ENCODE data around the gene CEP19.
"Not testable (repeated sequence)": the region's sequence is repeated elsewhere in the genome, so short reads cannot be mapped to it uniquely, and the experiment has no call there.

Gene CEP19

DNA sequence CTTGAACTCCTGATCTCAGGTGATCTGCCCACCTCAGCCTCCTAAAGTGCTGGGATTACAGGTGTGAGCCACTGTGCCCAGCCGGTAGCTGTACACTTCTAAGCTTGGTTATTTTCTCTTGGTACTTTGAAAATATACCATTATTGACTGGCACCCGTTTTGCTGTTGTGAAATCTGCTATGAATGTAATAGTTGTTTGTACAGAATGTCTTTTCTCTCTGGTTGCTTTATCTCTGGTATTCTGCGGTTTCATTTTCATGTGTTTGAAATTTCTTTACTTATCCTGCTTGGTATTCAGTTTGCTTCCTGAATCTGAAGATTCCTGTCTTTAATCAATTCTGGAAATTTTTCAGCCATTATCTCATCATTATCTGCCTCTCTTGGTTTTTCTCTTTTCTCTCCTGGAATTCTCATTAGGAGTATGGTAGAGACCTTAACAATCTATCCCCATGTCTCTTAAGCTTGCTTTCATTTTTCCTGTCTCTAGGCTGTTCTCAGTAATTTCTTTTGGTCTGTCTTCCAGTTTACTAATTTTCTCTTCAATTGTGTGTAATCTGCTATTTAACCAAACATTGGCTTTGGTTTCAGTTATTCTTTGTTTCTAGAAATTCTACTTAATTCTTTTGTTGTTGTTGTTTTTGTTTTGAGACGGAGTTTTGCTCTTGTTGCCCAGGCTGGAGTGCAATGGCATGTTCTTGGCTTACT is 24.8 kb upstream of the CEP19 start:
- in situ Hi-C loops (cut with MboI; ENCODE audit: low sequenced_read_pairs) = no loop called here
- DNase-seq (ENCODE audit: low spot score in 2 of 2) = no peak
- Histone ChIP-seq H3K9me3 (no peaks in the 10 kb centered on the region), H3K27me3 (ENCODE audit: low read depth) (no peaks in the 10 kb centered on the region), H3K36me3 (replicated peaks) (peaks cover 9% of the 10 kb centered on the region; the same call in 1 of the 2 replicates), H3K4me3 (no peak overlapping the region), H3K4me1 (peaks cover 4% of the 10 kb centered on the region; the same call in 1 of the 2 replicates)

DNA sequence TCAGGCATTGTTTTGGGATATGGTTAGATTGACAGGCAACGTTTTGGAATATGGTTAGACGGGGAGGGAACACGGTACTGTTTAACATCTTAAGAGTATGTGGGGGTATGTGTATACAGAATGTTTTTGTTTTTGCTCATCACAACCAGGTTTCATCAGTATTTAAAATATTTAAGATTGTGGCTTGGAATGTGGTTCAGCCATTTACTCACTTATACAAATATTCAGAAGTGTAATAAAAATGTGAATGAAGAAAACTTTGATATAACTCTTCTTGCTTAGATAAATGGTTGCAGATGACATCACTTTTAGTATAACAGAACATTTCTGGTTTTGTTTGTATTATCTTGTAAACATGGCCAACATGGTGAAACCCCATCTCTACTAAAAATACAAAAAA is 23.7 kb upstream of the CEP19 start:
- in situ Hi-C loops (cut with MboI; ENCODE audit: low sequenced_read_pairs) = no loop called here
- no peak overlapping the region for H3K4me3 ChIP-seq
- no peaks in the 10 kb centered on the region for H3K9me3 ChIP-seq
- no peaks in the 10 kb centered on the region for H3K27me3 ChIP-seq (ENCODE audit: low read depth)
- peaks cover 9% of the 10 kb centered on the region; the same call in 1 of the 2 replicates for H3K36me3 ChIP-seq (replicated peaks)
- no peaks in the 10 kb centered on the region for H3K4me1 ChIP-seq
- no peak for DNase-seq (ENCODE audit: low spot score in 2 of 2)

DNA sequence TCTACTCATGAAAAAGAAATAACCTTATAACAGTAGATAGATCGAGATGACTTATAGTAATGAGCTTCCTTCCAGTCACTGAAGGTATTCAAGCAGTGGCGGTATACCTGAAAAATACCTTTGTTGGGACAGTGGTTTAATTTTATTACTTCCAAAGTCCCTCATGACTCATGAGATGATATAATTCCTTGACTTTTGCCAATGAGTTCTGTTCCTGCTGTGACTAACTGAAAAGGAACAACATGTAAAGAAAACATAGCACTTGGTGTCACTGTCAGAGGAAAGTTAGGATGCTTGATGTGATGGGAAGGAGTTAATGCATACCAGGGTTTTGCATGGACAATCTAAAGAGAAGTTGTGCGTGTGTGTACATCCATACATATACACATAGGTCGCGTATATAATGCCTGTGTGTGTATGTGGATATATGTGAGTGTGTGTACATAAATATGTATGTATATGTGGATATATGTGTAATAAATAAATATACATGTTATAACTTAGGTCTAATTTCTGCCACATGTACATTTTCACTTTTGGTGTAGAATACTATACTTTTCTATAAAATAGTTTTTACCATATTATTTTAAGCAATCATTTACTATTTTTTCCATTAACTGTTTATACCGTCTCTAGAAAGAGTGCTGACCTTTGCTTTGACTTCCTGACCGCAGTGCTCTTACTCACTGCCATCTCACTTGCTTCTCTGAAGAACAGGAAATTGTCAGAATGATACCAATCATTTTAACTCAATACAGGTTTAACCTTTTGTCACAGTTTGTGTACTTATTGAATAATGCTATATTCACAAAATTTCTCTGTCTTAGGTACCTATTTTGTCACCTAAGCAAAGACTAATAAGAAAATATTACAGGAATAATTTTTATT is 15.0 kb upstream of the CEP19 start:
- H3K4me3 ChIP-seq = no peak overlapping the region
- H3K9me3 ChIP-seq = no peaks in the 10 kb centered on the region
- in situ Hi-C loops (cut with MboI; ENCODE audit: low sequenced_read_pairs) = no loop called here
- no peak for DNase-seq (ENCODE audit: low spot score in 2 of 2)
- no peaks in the 10 kb centered on the region for H3K4me1 ChIP-seq
- no peaks in the 10 kb centered on the region for H3K27me3 ChIP-seq (ENCODE audit: low read depth)
- peaks cover 10% of the 10 kb centered on the region for H3K36me3 ChIP-seq (replicated peaks)

DNA sequence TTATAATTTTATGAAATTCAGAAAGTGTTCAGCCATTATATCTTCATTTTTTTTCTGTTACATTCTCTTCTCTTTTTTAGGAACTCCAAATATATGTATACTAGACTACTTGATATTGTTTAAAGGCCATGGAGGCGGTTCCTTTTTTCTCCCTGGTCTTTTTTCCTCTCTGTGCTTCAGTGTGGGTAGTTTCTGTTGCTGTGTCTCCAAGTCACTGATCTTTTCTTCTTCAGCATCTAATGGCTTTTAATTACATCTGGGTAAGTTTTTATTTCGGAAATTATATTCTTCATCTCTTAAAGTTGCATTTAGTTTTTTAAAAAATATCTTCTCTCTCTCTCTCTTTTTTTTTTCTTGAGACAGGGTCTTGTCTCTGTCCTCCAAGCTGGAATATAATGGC is 9.0 kb upstream of the CEP19 start:
- Histone ChIP-seq H3K9me3 (peaks cover 5% of the 10 kb centered on the region; the same call in 1 of the 2 replicates), H3K27me3 (ENCODE audit: low read depth) (no peaks in the 10 kb centered on the region), H3K4me3 (no peak overlapping the region), H3K4me1 (no peaks in the 10 kb centered on the region), H3K36me3 (replicated peaks) (peaks cover 24% of the 10 kb centered on the region)
- no peak for DNase-seq (ENCODE audit: low spot score in 2 of 2)
- in situ Hi-C loops (cut with MboI; ENCODE audit: low sequenced_read_pairs) = no loop called here

DNA sequence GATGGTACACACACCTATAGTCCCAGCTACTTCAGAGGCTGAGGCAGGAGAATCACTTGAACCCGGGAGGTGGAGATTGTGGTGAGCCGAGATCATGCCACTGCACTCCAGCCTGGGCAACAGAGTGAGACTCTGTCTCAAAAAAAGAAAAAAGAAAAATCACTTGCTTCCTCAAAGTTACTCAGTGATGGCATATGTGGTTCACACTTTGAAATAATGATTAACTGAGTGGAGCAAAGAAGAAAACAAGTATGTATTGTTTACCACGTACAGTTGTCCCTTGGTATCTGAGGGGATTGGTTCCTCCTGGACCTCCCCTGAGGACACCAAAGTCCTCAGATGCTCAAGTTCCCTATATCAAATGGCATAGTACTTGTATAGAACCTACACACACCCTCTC is 5.1 kb upstream of the CEP19 start:
- H3K27me3 ChIP-seq (ENCODE audit: low read depth); H3K9me3 ChIP-seq; H3K4me3 ChIP-seq; DNase-seq (ENCODE audit: low spot score in 2 of 2); H3K4me1 ChIP-seq; in situ Hi-C loops (cut with MboI; ENCODE audit: low sequenced_read_pairs): not testable (repeated sequence)
- peaks cover 14% of the 10 kb centered on the region for H3K36me3 ChIP-seq (replicated peaks)

DNA sequence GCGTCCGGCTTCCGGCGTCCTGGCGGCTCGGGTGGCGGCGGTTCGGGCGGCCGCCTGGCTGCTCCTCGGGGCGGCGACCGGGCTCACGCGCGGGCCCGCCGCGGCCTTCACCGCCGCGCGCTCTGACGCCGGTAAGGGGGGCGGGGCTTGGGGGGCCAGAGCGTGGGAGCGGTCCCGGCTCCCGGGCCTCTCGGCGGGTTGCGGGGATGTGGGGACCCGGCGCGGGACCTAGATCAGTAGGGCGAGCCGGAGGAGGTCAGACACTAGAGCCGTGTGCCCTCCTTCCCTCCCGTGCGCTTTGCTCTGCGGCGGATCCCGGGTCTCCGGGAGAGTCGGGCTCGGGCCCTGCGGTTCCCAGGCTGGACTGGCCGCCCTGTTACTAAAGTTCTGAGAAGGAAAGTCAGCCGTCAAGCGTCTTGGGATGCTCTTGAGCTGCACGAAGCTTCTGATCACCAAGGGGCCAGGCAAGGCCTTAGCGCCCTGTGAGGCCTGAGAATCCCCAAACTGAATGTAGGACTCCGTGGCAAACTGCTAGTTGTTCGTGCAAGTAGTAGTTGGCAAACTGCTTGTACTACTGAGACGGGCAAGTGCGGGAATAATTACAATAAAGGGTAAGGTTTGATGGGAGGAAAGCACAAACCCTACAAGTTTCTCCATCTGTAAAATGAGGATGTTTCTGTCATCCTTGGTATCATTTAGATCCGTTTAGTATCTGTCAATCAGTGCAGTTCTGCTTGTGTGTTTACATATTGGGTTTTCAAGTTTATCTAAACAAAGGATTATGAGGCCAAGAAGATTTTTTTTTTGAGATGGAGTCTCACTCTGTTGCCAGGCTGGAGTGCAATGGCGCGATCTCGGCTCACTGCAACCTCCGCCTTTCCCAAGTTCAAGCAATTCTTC is 714 bp upstream of the CEP19 start:
- no peaks in the 10 kb centered on the region for H3K27me3 ChIP-seq (ENCODE audit: low read depth)
- in situ Hi-C loops (cut with MboI; ENCODE audit: low sequenced_read_pairs) = no loop called here
- peak overlapping the region; percentile 87 for H3K4me3 ChIP-seq
- no peaks in the 10 kb centered on the region for H3K9me3 ChIP-seq
- peaks cover 5% of the 10 kb centered on the region; the same call in 1 of the 2 replicates for H3K36me3 ChIP-seq (replicated peaks)
- DNase-seq (ENCODE audit: low spot score in 2 of 2) = peak; percentile 16 to 69
- peaks cover 6% of the 10 kb centered on the region for H3K4me1 ChIP-seq

DNA sequence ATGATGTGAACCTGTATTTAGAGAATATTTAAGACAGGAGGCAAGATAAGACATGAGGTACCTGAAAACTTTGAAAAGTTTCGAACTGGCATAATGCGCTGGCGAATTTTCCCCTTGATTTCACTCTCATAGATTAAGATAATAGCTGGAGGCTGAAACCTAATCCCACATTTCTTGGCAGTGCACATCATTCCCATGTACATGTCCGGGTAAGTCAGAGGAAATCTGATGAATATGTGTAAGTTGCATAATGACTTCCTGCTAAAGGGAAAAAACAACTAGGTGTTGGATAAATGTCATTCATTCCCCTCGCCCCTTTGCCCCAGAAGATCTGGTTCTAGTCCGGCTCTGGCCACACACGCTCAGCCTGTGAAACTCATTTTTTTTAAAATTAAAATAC is 3.6 kb downstream of the CEP19 start:
- no peaks in the 10 kb centered on the region for H3K9me3 ChIP-seq
- no peak for DNase-seq (ENCODE audit: low spot score in 2 of 2)
- in situ Hi-C loops (cut with MboI; ENCODE audit: low sequenced_read_pairs) = no loop called here
- H3K27me3 ChIP-seq (ENCODE audit: low read depth) = no peaks in the 10 kb centered on the region
- no peaks in the 10 kb centered on the region for H3K36me3 ChIP-seq (replicated peaks)
- H3K4me1 ChIP-seq = peaks cover 12% of the 10 kb centered on the region
- no peak overlapping the region for H3K4me3 ChIP-seq

DNA sequence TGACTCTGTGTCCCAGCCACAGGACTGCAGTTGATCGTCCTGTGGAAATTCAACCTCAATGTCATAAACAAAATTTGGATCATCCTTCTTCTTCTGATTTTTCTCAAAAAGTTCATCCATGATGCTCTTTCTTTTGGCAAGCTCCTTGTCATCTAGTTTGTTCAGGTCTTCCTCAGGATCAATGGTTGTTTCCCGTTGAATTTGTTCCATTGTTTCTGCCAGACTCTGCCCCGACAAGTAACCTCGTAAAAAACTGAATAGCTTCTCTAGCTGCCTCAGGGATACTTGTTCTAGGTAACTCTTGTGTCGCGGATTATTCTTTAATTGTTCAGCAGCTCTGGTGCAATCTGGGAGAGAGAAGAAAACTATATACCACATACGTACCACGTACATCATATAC is 4.5 kb downstream of the CEP19 start:
- H3K27me3 ChIP-seq (ENCODE audit: low read depth) = no peaks in the 10 kb centered on the region
- in situ Hi-C loops (cut with MboI; ENCODE audit: low sequenced_read_pairs) = no loop called here
- H3K9me3 ChIP-seq = no peaks in the 10 kb centered on the region
- DNase-seq (ENCODE audit: low spot score in 2 of 2) = peak; percentile 34 to 81
- H3K4me1 ChIP-seq = peaks cover 12% of the 10 kb centered on the region
- H3K4me3 ChIP-seq = no peak overlapping the region
- H3K36me3 ChIP-seq (replicated peaks) = no peaks in the 10 kb centered on the region

DNA sequence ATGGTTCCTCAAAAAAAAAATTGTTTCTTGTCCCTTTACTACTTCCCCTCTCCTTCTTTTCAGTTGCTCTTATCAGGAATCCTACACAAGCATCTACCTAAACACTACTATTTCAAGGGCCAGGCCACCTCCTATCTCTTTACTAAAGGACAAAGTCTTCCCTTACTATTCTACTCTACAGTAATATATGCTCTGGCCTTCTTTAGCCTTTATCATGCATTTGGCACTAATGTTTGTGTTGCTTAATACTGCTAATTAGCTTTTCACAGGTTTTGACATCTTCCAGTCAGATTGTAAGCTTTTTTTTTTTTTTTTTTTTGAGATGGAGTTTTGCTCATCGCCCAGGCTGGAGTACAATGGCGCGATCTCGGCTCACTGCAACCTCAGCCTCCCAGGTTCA is 5.3 kb downstream of the CEP19 start:
- in situ Hi-C loops (cut with MboI; ENCODE audit: low sequenced_read_pairs) = no loop called here
- H3K36me3 ChIP-seq (replicated peaks) = no peaks in the 10 kb centered on the region
- DNase-seq (ENCODE audit: low spot score in 2 of 2) = no peak
- peaks cover 12% of the 10 kb centered on the region for H3K4me1 ChIP-seq
- no peaks in the 10 kb centered on the region for H3K27me3 ChIP-seq (ENCODE audit: low read depth)
- no peaks in the 10 kb centered on the region for H3K9me3 ChIP-seq
- H3K4me3 ChIP-seq = no peak overlapping the region

DNA sequence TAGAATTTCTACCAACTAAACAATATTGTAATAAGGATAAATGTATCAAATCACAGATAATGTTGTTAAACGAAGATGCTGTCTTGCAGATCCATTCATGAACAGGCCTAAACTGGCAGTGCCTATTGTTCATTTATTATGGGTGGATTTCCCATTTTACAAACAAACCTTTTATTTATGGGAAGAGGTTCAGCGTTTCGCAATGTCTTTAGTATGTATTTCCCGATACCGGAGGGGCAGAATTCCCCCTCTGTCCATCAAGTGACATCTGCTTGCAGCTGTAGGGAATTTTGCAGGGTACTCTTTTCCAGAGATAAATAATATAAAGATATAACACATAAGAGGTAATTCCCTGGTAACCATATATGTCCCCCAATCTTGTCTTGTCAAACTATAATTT is 5.7 kb downstream of the CEP19 start:
- no peaks in the 10 kb centered on the region for H3K36me3 ChIP-seq (replicated peaks)
- in situ Hi-C loops (cut with MboI; ENCODE audit: low sequenced_read_pairs) = no loop called here
- DNase-seq (ENCODE audit: low spot score in 2 of 2) = no peak

DNA sequence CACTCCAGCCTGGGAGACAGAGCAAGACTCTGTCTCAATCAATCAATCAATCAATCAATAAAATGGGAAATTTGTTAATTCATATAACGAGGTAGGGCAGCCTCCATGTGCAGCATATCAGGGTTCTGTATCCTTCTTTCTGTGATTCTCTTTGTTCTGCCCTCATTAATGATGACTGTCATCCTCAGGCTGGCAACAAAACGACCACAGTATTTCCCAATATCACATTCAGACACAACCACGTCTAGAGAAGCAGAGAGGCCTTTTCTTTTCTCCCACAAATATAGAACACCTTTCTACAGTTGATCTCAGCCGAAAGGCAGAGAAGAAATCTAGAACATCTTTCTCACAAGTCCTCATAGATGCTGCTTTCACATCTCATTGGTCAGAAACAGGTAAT is 11.2 kb downstream of the CEP19 start:
- DNase-seq (ENCODE audit: low spot score in 2 of 2) = no peak
- Histone ChIP-seq H3K27me3 (ENCODE audit: low read depth) (no peaks in the 10 kb centered on the region), H3K4me3 (no peak overlapping the region), H3K4me1 (no peaks in the 10 kb centered on the region), H3K36me3 (replicated peaks) (no peaks in the 10 kb centered on the region), H3K9me3 (no peaks in the 10 kb centered on the region)
- in situ Hi-C loops (cut with MboI; ENCODE audit: low sequenced_read_pairs) = no loop called here

More for the DNA sequence above, 5.7 kb downstream of the CEP19 start:
- Histone ChIP-seq H3K4me3 (no peak overlapping the region), H3K4me1 (peaks cover 12% of the 10 kb centered on the region), H3K27me3 (ENCODE audit: low read depth) (no peaks in the 10 kb centered on the region), H3K9me3 (no peaks in the 10 kb centered on the region)

DNA sequence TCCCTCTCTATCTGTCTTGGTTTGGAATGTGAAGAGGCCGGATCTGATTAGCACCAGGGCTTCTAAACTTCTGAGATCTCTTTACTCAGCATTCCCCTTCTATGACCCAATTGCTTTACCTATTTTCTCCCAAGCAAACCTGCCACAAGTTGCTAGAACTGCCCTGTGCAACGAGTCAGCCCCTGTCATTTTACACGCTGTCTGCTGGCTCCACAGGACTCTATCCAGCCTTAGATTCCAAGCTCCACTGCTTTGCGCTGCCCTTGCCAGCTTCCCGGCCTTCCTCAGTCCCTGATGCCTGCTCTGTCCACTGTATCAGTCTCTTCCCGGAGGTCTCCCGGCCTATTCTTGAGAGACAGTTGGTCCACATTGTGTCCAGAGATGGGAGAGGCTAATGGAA is 12.3 kb downstream of the CEP19 start:
- in situ Hi-C loops (cut with MboI; ENCODE audit: low sequenced_read_pairs) = no loop called here
- Histone ChIP-seq H3K9me3 (no peaks in the 10 kb centered on the region), H3K4me3 (no peak overlapping the region), H3K36me3 (replicated peaks) (no peaks in the 10 kb centered on the region), H3K27me3 (ENCODE audit: low read depth) (no peaks in the 10 kb centered on the region), H3K4me1 (no peaks in the 10 kb centered on the region)
- DNase-seq (ENCODE audit: low spot score in 2 of 2) = no peak

DNA sequence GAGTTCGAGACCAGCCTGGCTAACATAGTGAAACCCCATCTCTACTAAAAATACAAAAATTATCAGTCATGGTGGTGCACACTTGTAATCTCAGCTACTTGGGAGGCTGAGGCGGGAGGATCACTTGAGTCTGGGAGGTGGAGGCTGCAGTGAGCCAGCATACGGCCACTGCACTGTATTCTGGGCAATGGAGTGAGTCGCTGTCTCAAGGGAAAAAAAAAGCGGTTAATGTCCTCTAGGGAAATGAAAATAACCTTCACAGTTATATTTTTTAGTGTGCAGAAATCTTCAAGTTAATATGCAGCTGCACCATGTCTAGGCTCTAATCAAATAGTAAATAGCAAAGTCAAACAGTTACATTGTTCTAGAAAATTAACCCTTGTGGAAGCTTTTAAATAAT is 14.8 kb downstream of the CEP19 start:
- in situ Hi-C loops (cut with MboI; ENCODE audit: low sequenced_read_pairs) = no loop called here
- no peaks in the 10 kb centered on the region for H3K4me1 ChIP-seq

More for the DNA sequence above, 14.8 kb downstream of the CEP19 start:
- Histone ChIP-seq H3K27me3 (ENCODE audit: low read depth) (no peaks in the 10 kb centered on the region), H3K9me3 (no peaks in the 10 kb centered on the region), H3K4me3 (no peak overlapping the region), H3K36me3 (replicated peaks) (no peaks in the 10 kb centered on the region)
- DNase-seq (ENCODE audit: low spot score in 2 of 2) = no peak

Data from HAP-1 (cell line).